HUES64 (cell line): ENCODE measurements around the gene GRIK2.
"Not testable (repeated sequence)": the region's sequence is repeated elsewhere in the genome, so short reads cannot be mapped to it uniquely, and the experiment has no call there.

Experiments used
- H3K27ac ChIP-seq: 2 replicates; pipeline ENCODE4 v1.7.0; 2013; ENCODE audit warnings: low read depth, low read length, inconsistent platforms
- H3K27me3 ChIP-seq: 2 replicates; pipeline ENCODE4 v1.6.1; 2013; ENCODE audit warnings: mild to moderate bottlenecking, low read length; ENCODE audit not compliant: insufficient read depth
- H3K36me3 ChIP-seq: 2 replicates; pipeline ENCODE4 v1.6.1; 2013; ENCODE audit warnings: mild to moderate bottlenecking, low read length; ENCODE audit not compliant: insufficient read depth
- H3K4me1 ChIP-seq: 2 replicates; pipeline ENCODE4 v1.6.1; 2013; ENCODE audit warnings: mild to moderate bottlenecking, low read length, moderate library complexity; ENCODE audit not compliant: insufficient read depth
- H3K4me3 ChIP-seq: 2 replicates; pipeline ENCODE4 v1.5.1; 2013; ENCODE audit warnings: mild to moderate bottlenecking, low read length, moderate library complexity
- H3K9ac ChIP-seq: 2 replicates; pipeline ENCODE4 v1.6.1; 2013; ENCODE audit warnings: mild to moderate bottlenecking, low read depth, low read length
- H3K9me3 ChIP-seq: 2 replicates; pipeline ENCODE4 v1.6.1; 2013; ENCODE audit warnings: low read depth, low read length; ENCODE audit not compliant: insufficient read depth
- WGBS: fragments of 150-250, 120-280 bp; methylation state at CpG from one replicate; pipeline ENCODE4 v1.1.7; 2013; ENCODE audit warnings: missing lambda C conversion rate; 5-methylcytosine and 5-hydroxymethylcytosine counted together

The GRIK2 gene

GRCh38 chr6:101638865-101639264, 245.4 kb downstream of the GRIK2 start:
- not testable (repeated sequence) for H3K36me3 ChIP-seq, H3K4me3 ChIP-seq, H3K4me1 ChIP-seq, H3K27ac ChIP-seq, H3K9ac ChIP-seq, H3K27me3 ChIP-seq, H3K9me3 ChIP-seq
- WGBS: 97% methylated on average over 11 of the region's 11 CpGs

GRCh38 chr6:101640131-101640530, 246.6 kb downstream of the GRIK2 start:
- 92% methylated on average over 1 of the region's 1 CpG for WGBS

GRCh38 chr6:101645770-101646169, 252.3 kb downstream of the GRIK2 start:
- Histone ChIP-seq H3K4me3 (no peak overlapping the region), H3K27ac (no peak overlapping the region), H3K9ac (no peak overlapping the region), H3K27me3 (no peaks in the 10 kb centered on the region), H3K4me1 (peaks cover 16% of the 10 kb centered on the region), H3K36me3 (no peaks in the 10 kb centered on the region), H3K9me3 (no peaks in the 10 kb centered on the region)
- 40% methylated on average over 1 of the region's 2 CpGs for WGBS

More at GRCh38 chr6:101640131-101640530, 246.6 kb downstream of the GRIK2 start:
- no peak overlapping the region for H3K9ac ChIP-seq
- no peaks in the 10 kb centered on the region for H3K27me3 ChIP-seq
- H3K9me3 ChIP-seq: no peaks in the 10 kb centered on the region
- H3K27ac ChIP-seq: no peak overlapping the region
- H3K36me3 ChIP-seq: no peaks in the 10 kb centered on the region
- H3K4me1 ChIP-seq: 0 out of 2 replicates have a peak, but pooled peaks cover 5% of the 10 kb centered on the region
- H3K4me3 ChIP-seq: no peak overlapping the region

GRCh38 chr6:101650402-101651100, 257.0 kb downstream of the GRIK2 start:
- peak overlapping the region; percentile 17; the same call in 1 of the 2 replicates for H3K4me3 ChIP-seq
- H3K4me1 ChIP-seq: peaks cover 31% of the 10 kb centered on the region
- no peak overlapping the region for H3K9ac ChIP-seq
- peak overlapping the region; percentile 68; the same call in 1 of the 2 replicates for H3K27ac ChIP-seq
- H3K9me3 ChIP-seq: no peaks in the 10 kb centered on the region
- no peaks in the 10 kb centered on the region for H3K27me3 ChIP-seq
- no peaks in the 10 kb centered on the region for H3K36me3 ChIP-seq
- WGBS: 34% methylated on average over 3 of the region's 3 CpGs

GRCh38 chr6:101652079-101652478, 258.6 kb downstream of the GRIK2 start:
- peaks cover 31% of the 10 kb centered on the region for H3K4me1 ChIP-seq
- no peak overlapping the region for H3K27ac ChIP-seq
- no peak overlapping the region for H3K4me3 ChIP-seq
- H3K9me3 ChIP-seq: 0 out of 2 replicates have a peak, but pooled peaks cover under 1% of the 10 kb centered on the region
- H3K36me3 ChIP-seq: no peaks in the 10 kb centered on the region
- H3K9ac ChIP-seq: no peak overlapping the region
- no peaks in the 10 kb centered on the region for H3K27me3 ChIP-seq
- 94% methylated on average over 2 of the region's 2 CpGs for WGBS

GRCh38 chr6:101655109-101655508, 261.6 kb downstream of the GRIK2 start:
- no peaks in the 10 kb centered on the region for H3K36me3 ChIP-seq
- no peak overlapping the region for H3K27ac ChIP-seq

GRCh38 chr6:101662111-101662897, 268.8 kb downstream of the GRIK2 start:
- no peaks in the 10 kb centered on the region for H3K4me1 ChIP-seq
- no peaks in the 10 kb centered on the region for H3K27me3 ChIP-seq
- H3K9ac ChIP-seq: no peak overlapping the region
- no peaks in the 10 kb centered on the region for H3K36me3 ChIP-seq
- WGBS: 96% methylated on average over 2 of the region's 2 CpGs
- no peak overlapping the region for H3K27ac ChIP-seq
- H3K9me3 ChIP-seq: peaks cover 12% of the 10 kb centered on the region; the same call in 1 of the 2 replicates
- no peak overlapping the region for H3K4me3 ChIP-seq

More at GRCh38 chr6:101655109-101655508, 261.6 kb downstream of the GRIK2 start:
- Histone ChIP-seq H3K4me1 (peaks cover 21% of the 10 kb centered on the region), H3K4me3 (no peak overlapping the region), H3K9me3 (peaks cover 10% of the 10 kb centered on the region; the same call in 1 of the 2 replicates), H3K27me3 (no peaks in the 10 kb centered on the region), H3K9ac (no peak overlapping the region)

GRCh38 chr6:101663100-101663499, 269.6 kb downstream of the GRIK2 start:
- no peaks in the 10 kb centered on the region for H3K4me1 ChIP-seq
- no peak overlapping the region for H3K9ac ChIP-seq
- no peak overlapping the region for H3K27ac ChIP-seq
- no peaks in the 10 kb centered on the region for H3K36me3 ChIP-seq
- no peak overlapping the region for H3K4me3 ChIP-seq
- 57% methylated on average over 5 of the region's 6 CpGs for WGBS
- H3K27me3 ChIP-seq: no peaks in the 10 kb centered on the region
- H3K9me3 ChIP-seq: peaks cover 7% of the 10 kb centered on the region; the same call in 1 of the 2 replicates

GRCh38 chr6:101666256-101666655, 272.7 kb downstream of the GRIK2 start:
- Histone ChIP-seq H3K27me3 (no peaks in the 10 kb centered on the region), H3K4me3 (no peak overlapping the region), H3K9ac (no peak overlapping the region), H3K4me1 (no peaks in the 10 kb centered on the region), H3K9me3 (peaks cover 6% of the 10 kb centered on the region; the same call in 1 of the 2 replicates), H3K36me3 (no peaks in the 10 kb centered on the region), H3K27ac (no peak overlapping the region)
- WGBS: no CpG with 5 or more reads among the region's 1 CpG

GRCh38 chr6:101668496-101669030, 275.1 kb downstream of the GRIK2 start:
- no peak overlapping the region for H3K9ac ChIP-seq
- 96% methylated on average over 2 of the region's 2 CpGs for WGBS

GRCh38 chr6:101676187-101676586, 282.7 kb downstream of the GRIK2 start:
- WGBS: 92% methylated on average over 2 of the region's 2 CpGs

More at GRCh38 chr6:101668496-101669030, 275.1 kb downstream of the GRIK2 start:
- peaks cover 6% of the 10 kb centered on the region; the same call in 1 of the 2 replicates for H3K9me3 ChIP-seq
- no peaks in the 10 kb centered on the region for H3K36me3 ChIP-seq
- H3K27ac ChIP-seq: no peak overlapping the region
- H3K4me1 ChIP-seq: no peaks in the 10 kb centered on the region
- H3K4me3 ChIP-seq: no peak overlapping the region
- H3K27me3 ChIP-seq: no peaks in the 10 kb centered on the region

More at GRCh38 chr6:101676187-101676586, 282.7 kb downstream of the GRIK2 start:
- Histone ChIP-seq H3K4me3 (no peak overlapping the region), H3K9me3 (no peaks in the 10 kb centered on the region), H3K4me1 (peaks cover 10% of the 10 kb centered on the region; the same call in 1 of the 2 replicates), H3K9ac (no peak overlapping the region), H3K27ac (no peak overlapping the region), H3K27me3 (no peaks in the 10 kb centered on the region), H3K36me3 (no peaks in the 10 kb centered on the region)
